K562 (cell line): ENCODE measurements around the gene FZD8. TPM values are rescaled to one million over a fixed set of nuclear protein-coding genes. Genes with fewer than 3 reads are reported as not detected.

Experiments used
- ATAC-seq: fragments of 200-7000 bp; cut with Tn5 transposase; 3 replicates; pipeline ENCODE4 v1.9.1; 2020; ENCODE audit warnings: moderate library complexity
- BruUV-seq: library from RNA; stranded (reverse); fragments of 400-500 nt; replicated peaks from 2 replicates; lab custom pipeline; 2021; lab: Mats Ljungman, UMichigan
- CTCF ChIA-PET: fragments of 300-600 bp; formaldehyde crosslinking; extraction: SDS; loops from one replicate; lab custom pipeline; 2021; ENCODE audit warnings: low intra/inter-chr PET ratio; lab: Yijun Ruan, JAX
- POLR2A ChIA-PET: fragments of 300-600, 350-650 bp; sonication (Branson Sonifier 250); formaldehyde crosslinking; extraction: SDS; loops from one replicate; lab custom pipeline; 2021; ENCODE audit warnings: antibody characterized with exemption, inconsistent platforms; lab: Yijun Ruan, JAX
- DNase-seq, 4 experiments: peaks; one replicate each; pipeline versions ENCODE4 v3.0.0 to v3.0.0-alpha.2; 2011 to 2018; ENCODE audit warnings: low spot score in 3 of 4, mixed read lengths in 3 of 4; ENCODE audit errors: extremely low read depth in 1 of 4
- FAIRE-seq: peaks from 2 replicates; lab custom pipeline; 2011; peaks lifted over from hg19 to GRCh38; lab: Jason Lieb, UNC
- H2AFZ ChIP-seq: 2 replicates; pipeline ENCODE4 v1.6.0; 2011; ENCODE audit warnings: low read depth, low read length, control low read depth, inconsistent platforms
- H3K27ac ChIP-seq: fragments of 200-600 bp; 3 replicates; pipeline ENCODE4 v1.8.0; 2011; ENCODE audit warnings: low read depth, mild to moderate bottlenecking, control low read depth, inconsistent platforms, low read length, moderate library complexity, mixed read lengths; ENCODE audit errors: extremely low read depth
- H3K27me3 ChIP-seq, 2 experiments: fragments of 300-600 bp in 1 of 2; 2 replicates in 1 of 2; 3 replicates in 1 of 2; pipeline versions ENCODE4 v1.6.0 to v1.8.0; 2011; ENCODE audit warnings: inconsistent platforms in 2 of 2, low read length in 2 of 2, mild to moderate bottlenecking in 1 of 2, mixed read lengths in 1 of 2, moderate library complexity in 1 of 2; ENCODE audit not compliant: control insufficient read depth in 2 of 2, insufficient read depth in 2 of 2
- H3K36me3 ChIP-seq: fragments of 300-600 bp; 3 replicates; pipeline ENCODE4 v1.8.0; 2011; ENCODE audit warnings: mild to moderate bottlenecking, low read length, inconsistent platforms; ENCODE audit not compliant: control insufficient read depth, insufficient read depth
- H3K4me1 ChIP-seq, 2 experiments: fragments of 200-600 bp in 1 of 2; replicated peaks in 1 of 2; 2 replicates in 1 of 2; 3 replicates in 1 of 2; pipeline versions ENCODE4 v1.5.1 to v1.8.0; 2011; ENCODE audit warnings: inconsistent platforms in 2 of 2, low read length in 2 of 2, mild to moderate bottlenecking in 1 of 2, mixed read lengths in 1 of 2, moderate library complexity in 1 of 2; ENCODE audit not compliant: control insufficient read depth in 2 of 2, insufficient read depth in 2 of 2
- H3K4me2 ChIP-seq: 2 replicates; pipeline ENCODE4 v1.6.1; 2011; ENCODE audit warnings: low read length, control low read depth, inconsistent platforms, mixed read lengths; ENCODE audit not compliant: insufficient read depth
- H3K4me3 ChIP-seq: fragments of 200-600 bp; sonication (generic), shearing (Covaris generic); 2 replicates; pipeline ENCODE4 v1.5.1; 2016; ENCODE audit warnings: control low read depth, inconsistent platforms
- H3K79me2 ChIP-seq: fragments of 200-600 bp; 3 replicates; pipeline ENCODE4 v1.8.0; 2011; ENCODE audit warnings: low read length, inconsistent platforms; ENCODE audit not compliant: control insufficient read depth, insufficient read depth
- H3K9ac ChIP-seq, 2 experiments: 2 replicates each; pipeline versions ENCODE4 v1.6.0 to v1.6.1; 2011; ENCODE audit warnings: low read depth in 2 of 2, low read length in 2 of 2, control low read depth in 1 of 2, inconsistent platforms in 1 of 2, mild to moderate bottlenecking in 1 of 2, mixed read lengths in 1 of 2; ENCODE audit not compliant: insufficient read depth in 1 of 2
- H3K9me1 ChIP-seq: one replicate; pipeline ENCODE4 v1.6.0; 2011; ENCODE audit warnings: inconsistent platforms, mild to moderate bottlenecking, low read length, moderate library complexity; ENCODE audit not compliant: control insufficient read depth, insufficient read depth
- H3K9me3 ChIP-seq: replicated peaks from 2 replicates; pipeline ENCODE4 v1.5.1; 2011; ENCODE audit warnings: low read depth, low read length, inconsistent platforms; ENCODE audit not compliant: control insufficient read depth, insufficient read depth
- H4K20me1 ChIP-seq: replicated peaks from 2 replicates; pipeline ENCODE4 v1.6.1; 2011; ENCODE audit warnings: low read length, inconsistent platforms, mixed read lengths; ENCODE audit not compliant: control insufficient read depth, insufficient read depth
- ARID3B ChIP-seq: fragments of 250-450 bp; sonication (Bioruptor Pico); IDR thresholded peaks from 2 replicates; pipeline ENCODE4 v1.4.0; 2020; ENCODE audit warnings: borderline replicate concordance
- EZH2 ChIP-seq: IDR thresholded peaks from 2 replicates; pipeline ENCODE4 v1.6.1; 2012; ENCODE audit warnings: low read depth, mild to moderate bottlenecking, inconsistent platforms, low read length, borderline replicate concordance
- HOXB6 ChIP-seq: fragments of 250-450 bp; sonication (Bioruptor Pico); IDR thresholded peaks from 2 replicates; pipeline ENCODE4 v1.5.1; 2022; ENCODE audit warnings: mild to moderate bottlenecking, borderline replicate concordance
- KHSRP ChIP-seq: fragments of 450-650 bp; IDR thresholded peaks from 2 replicates; pipeline ENCODE4 v1.6.1; 2017
- MECOM ChIP-seq: fragments of 250-450 bp; sonication (Bioruptor Pico); IDR thresholded peaks from 2 replicates; pipeline ENCODE4 v1.8.0; 2022; ENCODE audit warnings: inconsistent platforms
- RAD21 ChIP-seq, 2 experiments: fragments of 250-450 bp in 1 of 2; fragments of 450-650 bp in 1 of 2; sonication (Bioruptor Pico) in 1 of 2; formaldehyde crosslinking in 1 of 2; IDR thresholded peaks in 1 of 2; conservative IDR thresholded peaks in 1 of 2; 2 replicates each; pipeline versions ENCODE4 v1.4.0 to v1.8.0; 2020 to 2022; ENCODE audit warnings: mild to moderate bottlenecking in 2 of 2, moderate library complexity in 1 of 2
- ZBTB49 ChIP-seq: sonication (generic); formaldehyde crosslinking; IDR thresholded peaks from 2 replicates; pipeline ENCODE4 v1.8.0; 2022; ENCODE audit warnings: missing genetic modification reagents, mild to moderate bottlenecking, borderline replicate concordance
- ZNF444 ChIP-seq: fragments of 250-450 bp; sonication (Bioruptor Pico); IDR thresholded peaks from 2 replicates; pipeline ENCODE4 v1.4.0; 2020; ENCODE audit warnings: mild to moderate bottlenecking, moderate library complexity
- ZNF668 ChIP-seq: fragments of 250-450 bp; sonication (Bioruptor Pico); IDR thresholded peaks from 2 replicates; pipeline ENCODE4 v1.8.0; 2022; ENCODE audit warnings: mild to moderate bottlenecking, inconsistent platforms
- WGBS: fragments of 100-300 bp; shearing (Covaris generic); methylation state at CpG from one replicate; pipeline ENCODE4 v1.1.6; 2016; ENCODE audit warnings: low coverage, mixed read lengths; ENCODE audit not compliant: insufficient coverage; ENCODE audit errors: missing lambda C conversion rate; 5-methylcytosine and 5-hydroxymethylcytosine counted together
- in situ Hi-C: fragments of 300-500 bp; cut with MboI; formaldehyde crosslinking; loops from 4 replicates; pipeline ENCODE4 v1.15.0; 2018; ENCODE audit warnings: inconsistent platforms, mixed read lengths
- intact Hi-C: fragments of 100-400 bp; cut with micrococcal nuclease; formaldehyde crosslinking; loops from 2 replicates; pipeline ENCODE4 v1.14.2; 2022
- polyA plus RNA-seq, 8 experiments: library from polyadenylated mRNA; depleted of rRNA in 4 of 8; stranded (reverse) in 5 of 8; unstranded in 3 of 8; fragments of >200 nt; fragmentation: Nextera tagmentation in 2 of 8; fragmentation: Illumina TruSeq in 1 of 8; extraction: Ambion mirVana in 2 of 8; extraction: Trizol in 1 of 8; gene quantifications; 2 replicates each; pipeline versions ENCODE4 v1.2.1 to v1.2.3, GENCODE V29; 2011 to 2014; ENCODE audit warnings: inconsistent platforms in 1 of 8, missing spikeins in 1 of 8
- total RNA-seq, 7 experiments: library from RNA; depleted of rRNA in 6 of 7; stranded (reverse); fragments of >200 nt in 6 of 7; fragmentation: Illumina TruSeq in 2 of 7; extraction: Trizol in 2 of 7; gene quantifications; 2 replicates each; pipeline versions ENCODE4 v1.2.1 to v1.2.3, GENCODE V29; 2011 to 2021; ENCODE audit warnings: low replicate concordance in 1 of 7

FZD8 gene
- total and polyA plus RNA-seq, 9 of the 15 experiments (the other 6 are each of a cell fraction or from before 2014, with no cell fraction given) = 0.03 to 1.2 (median 0.16) TPM; not detected in 1

GRCh38 chr10:35607475-35608327, 34.4 kb downstream of the FZD8 start:
- Histone ChIP-seq H3K4me1 (peaks cover 4 to 11% of the 10 kb centered on the region in 2 experiments; a peak in 3 of 5 replicates), H3K27me3 (peaks cover 8 to 40% of the 10 kb centered on the region in 2 experiments), H3K27ac (no peak overlapping the region), H3K4me3 (no peak overlapping the region), H4K20me1 (no peaks in the 10 kb centered on the region), H3K9me1 (no peaks in the 10 kb centered on the region), H3K4me2 (no peak overlapping the region), H2AFZ (no peak overlapping the region), H3K9me3 (no peaks in the 10 kb centered on the region), H3K9ac (no peak overlapping the region), H3K36me3 (no peaks in the 10 kb centered on the region), H3K79me2 (no peaks in the 10 kb centered on the region)
- no peak; the same call in 2 of the 3 replicates for ATAC-seq
- intact Hi-C loops = loop anchor here (10.0 kb wide), 1 partner anchor 483 kb away; the partner anchor contains the start of gene CREM
- no TSS peak for BruUV-seq
- in situ Hi-C loops = no loop called here
- DNase-seq = no peak
- TF ChIP-seq MECOM (CRISPR knock-in tag) (no peak), EZH2 (0 out of 2 replicates have a peak, but pooled peaks have one; percentile 60)
- no peak for FAIRE-seq
- ChIA-PET CTCF (no interaction called here), POLR2A (interaction anchor here (0.6 kb wide), 1 partner anchor 1690 kb away, joined by 3 read pairs; no protein-coding TSS in a partner anchor)
- 15% methylated on average over 48 of the region's 78 CpGs for WGBS

GRCh38 chr10:35606430-35606829, 35.7 kb downstream of the FZD8 start:
- H3K4me1 ChIP-seq = peaks cover 4 to 11% of the 10 kb centered on the region in 2 experiments; a peak in 3 of 5 replicates
- H3K9me3 ChIP-seq = no peaks in the 10 kb centered on the region
- DNase-seq = no peak
- ChIA-PET POLR2A (no interaction called here), CTCF (no interaction called here)
- no peak for FAIRE-seq
- H3K9me1 ChIP-seq = no peaks in the 10 kb centered on the region
- ATAC-seq = no peak
- in situ Hi-C loops (no loop called here), intact Hi-C loops (loop anchor here (10.0 kb wide), 1 partner anchor 482 kb away; the partner anchor contains the start of gene CREM)
- H3K9ac ChIP-seq = no peak overlapping the region
- H4K20me1 ChIP-seq = no peaks in the 10 kb centered on the region
- no peak overlapping the region for H2AFZ ChIP-seq
- WGBS = 5% methylated on average over 6 of the region's 6 CpGs
- H3K79me2 ChIP-seq = no peaks in the 10 kb centered on the region
- no peak overlapping the region for H3K4me2 ChIP-seq
- H3K27me3 ChIP-seq = peaks cover 8 to 40% of the 10 kb centered on the region in 2 experiments
- no TSS peak for BruUV-seq
- H3K36me3 ChIP-seq = no peaks in the 10 kb centered on the region
- H3K4me3 ChIP-seq = no peak overlapping the region
- no peak overlapping the region for H3K27ac ChIP-seq
- TF ChIP-seq ZBTB49 (CRISPR knock-in tag) (no peak), ARID3B (no peak), KHSRP (no peak), RAD21 (CRISPR knock-in tag; conservative IDR thresholded peaks at IDR 0.05 in 1 of 2, IDR thresholded peaks at IDR 0.05 in 1 of 2) (no peak), ZNF444 (no peak), HOXB6 (CRISPR knock-in tag) (no peak), ZNF668 (CRISPR knock-in tag) (no peak)
